Omental fat pad (tissue), 4 donors: ENCODE results near the gene EIF4G1. TPM values are rescaled to one million over a fixed set of nuclear protein-coding genes. Genes with fewer than 3 reads are reported as not detected.
"Not testable (repeated sequence)": the region's sequence is repeated elsewhere in the genome, so short reads cannot be mapped to it uniquely, and the experiment has no call there.

ENCODE experiments used
- ATAC-seq: fragments of 150-250 bp; one replicate; pipeline ENCODE4 v1.9.1; 2016; ENCODE audit warnings: mild to moderate bottlenecking, moderate library complexity; ENCODE audit not compliant: low FRiP score
- DNase-seq: peaks from one replicate; pipeline ENCODE4 v3.0.0-alpha.2; 2019; ENCODE audit warnings: low spot score
- total RNA-seq, 4 donors: library from RNA; depleted of rRNA; stranded (reverse); fragments of >200 nt; gene quantifications; one replicate each; pipeline ENCODE4 v1.1.0, GENCODE V29; 2016
- TF ChIP-seq, protein P1 (sequence below), 3 donors: fragments of 450-650 bp; IDR thresholded peaks; one replicate each; pipeline ENCODE4 v1.5.1; 2016 to 2017; ENCODE audit warnings: antibody characterized with exemption in 3 of 3, mild to moderate bottlenecking in 3 of 3, moderate library complexity in 2 of 3

The EIF4G1 gene, protein sequence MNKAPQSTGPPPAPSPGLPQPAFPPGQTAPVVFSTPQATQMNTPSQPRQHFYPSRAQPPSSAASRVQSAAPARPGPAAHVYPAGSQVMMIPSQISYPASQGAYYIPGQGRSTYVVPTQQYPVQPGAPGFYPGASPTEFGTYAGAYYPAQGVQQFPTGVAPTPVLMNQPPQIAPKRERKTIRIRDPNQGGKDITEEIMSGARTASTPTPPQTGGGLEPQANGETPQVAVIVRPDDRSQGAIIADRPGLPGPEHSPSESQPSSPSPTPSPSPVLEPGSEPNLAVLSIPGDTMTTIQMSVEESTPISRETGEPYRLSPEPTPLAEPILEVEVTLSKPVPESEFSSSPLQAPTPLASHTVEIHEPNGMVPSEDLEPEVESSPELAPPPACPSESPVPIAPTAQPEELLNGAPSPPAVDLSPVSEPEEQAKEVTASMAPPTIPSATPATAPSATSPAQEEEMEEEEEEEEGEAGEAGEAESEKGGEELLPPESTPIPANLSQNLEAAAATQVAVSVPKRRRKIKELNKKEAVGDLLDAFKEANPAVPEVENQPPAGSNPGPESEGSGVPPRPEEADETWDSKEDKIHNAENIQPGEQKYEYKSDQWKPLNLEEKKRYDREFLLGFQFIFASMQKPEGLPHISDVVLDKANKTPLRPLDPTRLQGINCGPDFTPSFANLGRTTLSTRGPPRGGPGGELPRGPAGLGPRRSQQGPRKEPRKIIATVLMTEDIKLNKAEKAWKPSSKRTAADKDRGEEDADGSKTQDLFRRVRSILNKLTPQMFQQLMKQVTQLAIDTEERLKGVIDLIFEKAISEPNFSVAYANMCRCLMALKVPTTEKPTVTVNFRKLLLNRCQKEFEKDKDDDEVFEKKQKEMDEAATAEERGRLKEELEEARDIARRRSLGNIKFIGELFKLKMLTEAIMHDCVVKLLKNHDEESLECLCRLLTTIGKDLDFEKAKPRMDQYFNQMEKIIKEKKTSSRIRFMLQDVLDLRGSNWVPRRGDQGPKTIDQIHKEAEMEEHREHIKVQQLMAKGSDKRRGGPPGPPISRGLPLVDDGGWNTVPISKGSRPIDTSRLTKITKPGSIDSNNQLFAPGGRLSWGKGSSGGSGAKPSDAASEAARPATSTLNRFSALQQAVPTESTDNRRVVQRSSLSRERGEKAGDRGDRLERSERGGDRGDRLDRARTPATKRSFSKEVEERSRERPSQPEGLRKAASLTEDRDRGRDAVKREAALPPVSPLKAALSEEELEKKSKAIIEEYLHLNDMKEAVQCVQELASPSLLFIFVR (N-terminal part only)
- total RNA-seq = 100 to 1,000 TPM; 235 to 471 (median 268) TPM

DNA sequence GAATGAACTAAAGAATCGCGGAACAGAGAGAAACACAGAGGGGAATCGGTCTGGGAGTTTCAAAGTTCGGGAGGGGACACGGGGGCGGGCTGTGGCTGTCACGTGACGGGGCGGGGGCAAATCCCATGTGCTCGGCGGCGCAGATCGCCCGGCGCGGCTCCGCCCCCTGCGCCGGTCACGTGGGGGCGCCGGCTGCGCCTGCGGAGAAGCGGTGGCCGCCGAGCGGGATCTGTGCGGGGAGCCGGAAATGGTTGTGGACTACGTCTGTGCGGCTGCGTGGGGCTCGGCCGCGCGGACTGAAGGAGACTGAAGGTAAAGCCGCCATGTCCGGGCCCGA lies at the start of gene EIF4G1:
Gene EIF4G1 (plus strand): TSS at position 244 of the 337 bp plus-strand sequence. CDS start 1,191 bp downstream, outside the sequence.
- ATAC-seq = peak; percentile 84
- TF ChIP-seq, protein P1, sequence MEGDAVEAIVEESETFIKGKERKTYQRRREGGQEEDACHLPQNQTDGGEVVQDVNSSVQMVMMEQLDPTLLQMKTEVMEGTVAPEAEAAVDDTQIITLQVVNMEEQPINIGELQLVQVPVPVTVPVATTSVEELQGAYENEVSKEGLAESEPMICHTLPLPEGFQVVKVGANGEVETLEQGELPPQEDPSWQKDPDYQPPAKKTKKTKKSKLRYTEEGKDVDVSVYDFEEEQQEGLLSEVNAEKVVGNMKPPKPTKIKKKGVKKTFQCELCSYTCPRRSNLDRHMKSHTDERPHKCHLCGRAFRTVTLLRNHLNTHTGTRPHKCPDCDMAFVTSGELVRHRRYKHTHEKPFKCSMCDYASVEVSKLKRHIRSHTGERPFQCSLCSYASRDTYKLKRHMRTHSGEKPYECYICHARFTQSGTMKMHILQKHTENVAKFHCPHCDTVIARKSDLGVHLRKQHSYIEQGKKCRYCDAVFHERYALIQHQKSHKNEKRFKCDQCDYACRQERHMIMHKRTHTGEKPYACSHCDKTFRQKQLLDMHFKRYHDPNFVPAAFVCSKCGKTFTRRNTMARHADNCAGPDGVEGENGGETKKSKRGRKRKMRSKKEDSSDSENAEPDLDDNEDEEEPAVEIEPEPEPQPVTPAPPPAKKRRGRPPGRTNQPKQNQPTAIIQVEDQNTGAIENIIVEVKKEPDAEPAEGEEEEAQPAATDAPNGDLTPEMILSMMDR (IDR thresholded peaks at IDR 0.05) = no peak
- DNase-seq = peak; percentile 90

DNA sequence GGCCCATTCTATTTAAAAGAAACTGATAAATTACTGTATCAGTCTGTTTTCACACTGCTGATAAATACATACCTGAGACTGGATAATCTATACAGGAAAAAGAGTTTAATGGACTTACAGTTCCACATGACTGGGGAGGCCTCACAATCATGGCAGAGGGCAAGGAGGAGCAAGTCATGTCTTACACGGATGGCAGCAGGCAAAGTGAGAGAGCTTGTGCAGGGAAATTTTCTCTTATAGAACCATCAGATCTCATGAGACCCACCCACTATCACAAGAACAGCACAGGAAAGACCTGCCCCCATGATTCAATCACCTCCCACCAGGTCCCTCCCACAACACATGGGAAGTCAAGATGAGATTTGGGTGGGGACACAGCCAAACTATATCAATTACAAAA lies 47.2 kb upstream of the EIF4G1 start:
- DNase-seq, ATAC-seq: not testable (repeated sequence)

DNA sequence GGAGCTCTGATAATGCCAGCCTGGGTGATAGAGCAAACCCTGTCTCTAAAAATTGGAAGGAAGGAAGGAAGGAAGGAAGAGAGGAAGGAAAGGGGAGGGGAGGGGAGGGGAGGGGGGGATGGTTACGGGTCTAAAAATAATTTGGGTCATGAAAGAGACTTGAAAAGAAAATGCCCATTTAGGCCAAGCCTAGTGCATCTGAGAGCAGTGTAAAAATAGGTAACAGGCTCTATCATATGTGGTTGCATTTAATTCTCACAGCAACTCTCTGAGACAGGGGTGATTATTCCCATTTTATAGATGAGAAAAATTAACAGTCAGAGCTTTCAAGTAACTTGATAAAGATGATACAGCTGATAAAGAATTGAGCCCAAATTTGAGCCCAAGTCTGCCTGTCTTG lies 42.1 kb upstream of the EIF4G1 start:
- ATAC-seq = no peak

DNA sequence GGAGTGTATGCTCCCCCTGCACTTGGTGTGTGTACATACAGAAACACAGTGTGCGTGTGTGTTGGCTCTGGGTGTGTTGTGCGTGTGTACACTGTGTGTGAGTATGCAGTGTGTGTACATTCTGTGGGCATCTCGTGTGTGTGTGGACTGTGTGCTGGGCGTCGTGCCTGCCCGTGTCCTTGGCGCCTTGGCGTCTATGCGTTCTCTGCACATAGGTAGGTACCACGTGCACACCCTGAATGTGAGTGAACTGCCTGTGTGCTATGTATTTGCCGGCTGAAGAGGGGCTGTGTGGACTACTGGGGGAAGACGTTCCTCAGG lies 39.1 kb upstream of the EIF4G1 start:
- TF ChIP-seq, protein P1 (IDR thresholded peaks at IDR 0.05) = no peak
- no peak for ATAC-seq
- no peak for DNase-seq

More for the DNA sequence above, 42.1 kb upstream of the EIF4G1 start:
- DNase-seq = no peak
- TF ChIP-seq, protein P1 (IDR thresholded peaks at IDR 0.05) = no peak

DNA sequence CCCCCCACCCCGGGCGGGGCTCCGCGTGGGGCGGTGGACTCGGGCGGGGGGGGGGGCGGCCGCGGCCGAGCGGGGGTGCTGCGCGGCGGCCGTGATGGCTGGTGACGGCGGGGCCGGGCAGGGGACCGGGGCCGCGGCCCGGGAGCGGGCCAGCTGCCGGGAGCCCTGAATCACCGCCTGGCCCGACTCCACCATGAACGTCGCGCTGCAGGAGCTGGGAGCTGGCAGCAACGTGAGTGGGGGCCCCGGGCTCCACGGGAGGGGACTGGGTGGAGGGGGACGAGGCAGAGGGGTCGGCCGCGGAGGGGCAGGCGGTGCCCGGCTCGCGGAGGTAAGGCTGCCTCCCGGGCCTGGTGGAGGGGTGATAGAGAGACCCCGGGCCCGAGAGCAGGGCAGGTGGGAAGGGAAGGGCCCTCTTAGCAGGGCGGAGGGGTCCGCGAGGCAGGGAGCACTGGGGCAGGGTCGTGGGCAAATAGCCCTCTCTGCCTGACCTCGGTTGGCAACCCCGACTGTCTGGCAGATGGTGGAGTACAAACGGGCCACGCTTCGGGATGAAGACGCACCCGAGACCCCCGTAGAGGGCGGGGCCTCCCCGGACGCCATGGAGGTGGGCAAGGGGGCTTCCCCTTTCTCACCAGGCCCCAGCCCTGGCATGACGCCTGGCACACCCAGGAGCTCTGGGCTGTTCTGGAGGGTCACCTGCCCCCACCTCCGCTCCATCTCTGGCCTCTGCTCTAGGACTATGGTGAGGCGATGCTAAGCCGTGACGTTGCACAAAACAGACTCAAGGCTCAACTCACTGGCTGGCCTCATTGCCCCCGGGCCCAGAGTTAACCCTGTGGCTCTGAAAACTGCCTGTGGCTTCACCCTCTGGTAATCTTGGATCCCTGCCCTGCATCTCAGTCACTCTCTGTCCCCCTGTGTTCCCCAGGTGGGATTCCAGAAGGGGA lies 38.2 kb upstream of the EIF4G1 start, which contains the start of gene ECE2:
Gene ECE2 (plus strand): TSS at position 62 of the 950 bp plus-strand sequence. CDS start 132 bp downstream, at position 194.
- ATAC-seq (no peak), DNase-seq (no peak)
- TF ChIP-seq, protein P1 (IDR thresholded peaks at IDR 0.05) = no peak

DNA sequence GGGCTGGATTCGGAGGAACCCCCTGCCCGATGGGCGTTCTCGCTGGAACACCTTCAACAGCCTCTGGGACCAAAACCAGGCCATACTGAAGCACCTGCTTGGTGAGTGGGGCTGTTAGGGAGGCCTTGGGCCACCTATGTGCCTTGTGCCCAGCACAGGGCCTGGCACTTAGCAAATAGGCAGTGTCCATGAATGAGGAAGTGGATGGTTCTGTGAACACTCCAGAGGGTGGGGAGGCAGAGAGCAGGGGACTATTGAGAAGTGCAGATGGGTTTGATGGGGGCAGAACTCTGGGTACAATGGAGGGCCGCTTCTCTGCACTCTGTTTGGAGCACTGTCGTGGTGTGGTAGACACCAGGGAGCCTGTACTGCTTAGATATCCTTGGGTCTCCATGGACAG lies 37.0 kb upstream of the EIF4G1 start:
- TF ChIP-seq, protein P1 (IDR thresholded peaks at IDR 0.05) = no peak
- no peak for ATAC-seq

More for the DNA sequence above, 37.0 kb upstream of the EIF4G1 start:
- DNase-seq = no peak
